ENCODE data around the gene B3GALT4.

DNA sequence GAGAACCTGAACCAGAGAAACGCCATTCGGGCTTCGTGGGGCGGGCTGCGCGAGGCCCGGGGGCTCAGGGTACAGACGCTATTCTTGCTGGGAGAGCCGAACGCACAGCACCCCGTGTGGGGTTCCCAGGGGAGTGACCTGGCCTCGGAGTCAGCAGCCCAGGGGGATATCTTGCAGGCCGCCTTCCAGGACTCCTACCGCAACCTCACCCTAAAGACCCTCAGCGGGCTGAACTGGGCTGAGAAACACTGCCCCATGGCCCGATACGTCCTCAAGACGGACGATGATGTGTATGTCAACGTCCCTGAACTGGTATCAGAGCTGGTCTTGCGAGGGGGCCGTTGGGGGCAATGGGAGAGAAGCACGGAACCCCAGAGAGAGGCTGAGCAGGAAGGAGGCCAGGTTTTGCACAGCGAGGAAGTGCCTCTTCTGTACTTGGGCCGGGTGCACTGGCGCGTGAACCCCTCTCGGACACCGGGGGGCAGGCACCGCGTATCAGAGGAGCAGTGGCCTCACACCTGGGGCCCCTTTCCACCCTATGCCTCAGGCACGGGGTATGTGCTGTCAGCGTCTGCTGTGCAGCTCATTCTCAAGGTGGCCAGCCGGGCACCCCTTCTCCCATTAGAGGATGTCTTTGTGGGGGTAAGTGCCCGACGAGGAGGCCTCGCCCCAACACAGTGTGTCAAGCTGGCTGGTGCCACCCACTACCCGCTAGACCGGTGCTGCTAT lies 904 bp downstream of the B3GALT4 start:
- TF ChIP-seq, protein P1, sequence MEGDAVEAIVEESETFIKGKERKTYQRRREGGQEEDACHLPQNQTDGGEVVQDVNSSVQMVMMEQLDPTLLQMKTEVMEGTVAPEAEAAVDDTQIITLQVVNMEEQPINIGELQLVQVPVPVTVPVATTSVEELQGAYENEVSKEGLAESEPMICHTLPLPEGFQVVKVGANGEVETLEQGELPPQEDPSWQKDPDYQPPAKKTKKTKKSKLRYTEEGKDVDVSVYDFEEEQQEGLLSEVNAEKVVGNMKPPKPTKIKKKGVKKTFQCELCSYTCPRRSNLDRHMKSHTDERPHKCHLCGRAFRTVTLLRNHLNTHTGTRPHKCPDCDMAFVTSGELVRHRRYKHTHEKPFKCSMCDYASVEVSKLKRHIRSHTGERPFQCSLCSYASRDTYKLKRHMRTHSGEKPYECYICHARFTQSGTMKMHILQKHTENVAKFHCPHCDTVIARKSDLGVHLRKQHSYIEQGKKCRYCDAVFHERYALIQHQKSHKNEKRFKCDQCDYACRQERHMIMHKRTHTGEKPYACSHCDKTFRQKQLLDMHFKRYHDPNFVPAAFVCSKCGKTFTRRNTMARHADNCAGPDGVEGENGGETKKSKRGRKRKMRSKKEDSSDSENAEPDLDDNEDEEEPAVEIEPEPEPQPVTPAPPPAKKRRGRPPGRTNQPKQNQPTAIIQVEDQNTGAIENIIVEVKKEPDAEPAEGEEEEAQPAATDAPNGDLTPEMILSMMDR (IDR thresholded peaks at IDR 0.05): no peak
- TF ChIP-seq POLR2A (IDR thresholded peaks at IDR 0.05): no peak

Measured in adrenal gland (tissue), 5 donors.